Upper lobe of left lung (tissue), 4 donors: Measurements from ENCODE around the gene RUNDC3A.
A peak's percentile ranks its signal among the peaks of the same experiment; 100 is the strongest.

Experiments
- CTCF ChIP-seq, 6 experiments: fragments of 450-650 bp in 4 of 6; fragments of 200-600 bp in 2 of 6; sonication (generic) in 2 of 6; IDR thresholded peaks; one replicate each; pipeline ENCODE4 v1.5.1; 2016 to 2019; ENCODE audit warnings: antibody characterized with exemption in 6 of 6
- EP300 ChIP-seq, 4 donors: sonication (generic); formaldehyde crosslinking; IDR thresholded peaks; one replicate each; pipeline ENCODE4 v1.5.1; 2017; ENCODE audit warnings: antibody characterized with exemption in 4 of 4, control low read depth in 2 of 4
- POLR2A ChIP-seq, 4 donors: fragments of 450-650 bp; IDR thresholded peaks; one replicate each; pipeline ENCODE4 v1.5.1; 2016 to 2017; ENCODE audit warnings: antibody characterized with exemption in 4 of 4, mild to moderate bottlenecking in 2 of 4
- POLR2AphosphoS5 ChIP-seq, 2 donors: sonication (generic); formaldehyde crosslinking; IDR thresholded peaks; one replicate each; pipeline ENCODE4 v1.5.1; 2017; ENCODE audit warnings: antibody characterized with exemption in 2 of 2

DNA sequence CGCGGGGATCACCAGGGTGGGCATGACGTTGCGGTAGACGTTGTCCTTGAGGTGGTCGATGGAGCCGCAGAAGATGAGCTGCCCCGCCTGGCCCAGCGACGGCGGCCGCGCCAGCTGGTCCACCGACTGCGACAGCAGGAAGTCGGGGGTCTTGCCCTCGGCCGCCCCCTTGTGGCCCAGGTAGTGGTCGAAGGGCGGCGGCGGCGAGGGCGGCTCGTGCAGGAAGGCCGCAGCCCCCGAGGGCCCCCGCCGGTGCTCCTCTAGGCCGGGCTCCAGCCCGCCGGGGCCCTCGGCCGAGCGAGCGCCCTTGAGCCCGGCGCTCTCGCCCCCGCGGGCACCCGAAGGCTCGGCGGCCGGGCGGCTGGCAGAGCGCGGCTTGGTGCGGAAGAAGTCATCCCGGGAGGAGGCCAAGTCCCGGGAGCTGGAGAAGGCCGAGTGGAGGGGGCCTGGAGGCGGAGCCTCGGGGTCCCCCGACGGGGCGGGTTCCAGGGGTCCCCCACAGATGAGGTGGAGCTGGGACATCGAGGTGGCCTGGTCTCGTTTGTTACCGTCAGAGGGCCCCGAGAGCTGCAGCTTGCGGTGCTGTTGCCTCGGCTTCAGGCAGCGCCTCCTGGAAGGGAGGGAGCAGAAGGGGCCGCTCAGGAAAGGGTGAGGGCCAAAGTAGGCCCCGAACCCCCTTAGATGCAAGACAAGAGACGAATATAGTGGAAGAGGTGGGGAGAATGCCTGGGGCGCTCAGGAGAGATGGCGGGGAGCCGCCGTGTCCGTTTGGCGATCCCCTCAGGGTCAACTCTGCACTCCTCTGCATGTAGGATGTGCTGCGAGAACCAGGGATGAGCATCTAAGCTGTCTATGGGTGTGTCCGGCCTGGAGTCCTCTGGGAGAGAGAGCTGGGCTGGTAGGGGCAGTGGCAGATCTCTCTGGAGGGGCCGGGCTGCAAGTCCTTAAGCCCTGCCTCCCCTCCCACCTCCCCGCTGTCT is 46.5 kb downstream of the RUNDC3A start:
- peak in 5 of 6 experiments; percentile 13 to 39 (median 19) for TF ChIP-seq CTCF (IDR thresholded peaks at IDR 0.05)
- TF ChIP-seq POLR2AphosphoS5 (IDR thresholded peaks at IDR 0.05), result no peak
- no peak for TF ChIP-seq POLR2A (IDR thresholded peaks at IDR 0.05)
- TF ChIP-seq EP300 (IDR thresholded peaks at IDR 0.05), result no peak
